ENCODE results near the gene PLCB3.
"Not testable (repeated sequence)": the region's sequence is repeated elsewhere in the genome, so short reads cannot be mapped to it uniquely, and the experiment has no call there.

Gene PLCB3

GRCh38 chr11:64237484-64237951 lies 13.8 kb upstream of the PLCB3 start:
- no peak for DNase-seq

GRCh38 chr11:64238076-64238475 lies 13.3 kb upstream of the PLCB3 start:
- no peak for DNase-seq

GRCh38 chr11:64238999-64239398 lies 12.3 kb upstream of the PLCB3 start:
- no peak for DNase-seq

GRCh38 chr11:64239662-64240434 lies 11.5 kb upstream of the PLCB3 start:
- no peak for DNase-seq

GRCh38 chr11:64240435-64241240 lies 10.7 kb upstream of the PLCB3 start, which contains the start of gene FKBP2:
FKBP2 (plus strand) TSS chr11:64241095; CDS start chr11:64242388, 1,293 bp downstream.
- peak; percentile 98 for DNase-seq

- peak; percentile 100 for DNase-seq
These were observed 10.2 kb upstream of the PLCB3 start for GRCh38 chr11:64241241-64241490.

GRCh38 chr11:64241491-64242374 lies 9.6 kb upstream of the PLCB3 start:
- DNase-seq, result no peak

- DNase-seq, result no peak
These were observed 8.0 kb upstream of the PLCB3 start for GRCh38 chr11:64243236-64243854.

GRCh38 chr11:64244107-64244506 lies 7.2 kb upstream of the PLCB3 start:
- no peak for DNase-seq

GRCh38 chr11:64244966-64245365 lies 6.4 kb upstream of the PLCB3 start:
- DNase-seq, result no peak

- no peak for DNase-seq
These were observed 5.9 kb upstream of the PLCB3 start for GRCh38 chr11:64245401-64245796.

GRCh38 chr11:64245797-64246620 lies 5.3 kb upstream of the PLCB3 start:
- peak; percentile 87 for DNase-seq

- DNase-seq, result not testable (repeated sequence)
These were observed 4.8 kb upstream of the PLCB3 start for GRCh38 chr11:64246621-64246870.

GRCh38 chr11:64246871-64247728 lies 4.2 kb upstream of the PLCB3 start, which contains the start of gene PPP1R14B:
PPP1R14B (minus strand) TSS chr11:64246943; CDS start chr11:64246673, 270 bp downstream.
- DNase-seq, result peak; percentile 85

GRCh38 chr11:64247729-64248531 lies 3.4 kb upstream of the PLCB3 start:
- DNase-seq, result no peak

GRCh38 chr11:64248578-64248977 lies 2.8 kb upstream of the PLCB3 start:
- DNase-seq, result no peak

GRCh38 chr11:64249038-64249437 lies 2.3 kb upstream of the PLCB3 start:
- DNase-seq, result no peak

- DNase-seq, result no peak
These were observed 1.5 kb upstream of the PLCB3 start for GRCh38 chr11:64249563-64250414.

- DNase-seq, result no peak
These were observed 815 bp upstream of the PLCB3 start for GRCh38 chr11:64250415-64251015.
